HG03280 (cell line): ENCODE data around the gene DOK3.
A peak's percentile ranks its signal among the peaks of the same experiment; 100 is the strongest.

Experiments
- ATAC-seq: cut with Tn5 transposase; IDR thresholded peaks from one replicate; pipeline ENCODE4 v1.9.1; 2021; ENCODE audit warnings: mild to moderate bottlenecking, moderate library complexity; ENCODE audit not compliant: unreplicated experiment

DOK3 gene

GRCh38 chr5:177484902-177485549 lies 24.6 kb downstream of the DOK3 start:
- no peak for ATAC-seq

GRCh38 chr5:177483994-177484901 lies 25.4 kb downstream of the DOK3 start:
- no peak for ATAC-seq

GRCh38 chr5:177483042-177483441 lies 26.6 kb downstream of the DOK3 start:
- no peak for ATAC-seq

DNA sequence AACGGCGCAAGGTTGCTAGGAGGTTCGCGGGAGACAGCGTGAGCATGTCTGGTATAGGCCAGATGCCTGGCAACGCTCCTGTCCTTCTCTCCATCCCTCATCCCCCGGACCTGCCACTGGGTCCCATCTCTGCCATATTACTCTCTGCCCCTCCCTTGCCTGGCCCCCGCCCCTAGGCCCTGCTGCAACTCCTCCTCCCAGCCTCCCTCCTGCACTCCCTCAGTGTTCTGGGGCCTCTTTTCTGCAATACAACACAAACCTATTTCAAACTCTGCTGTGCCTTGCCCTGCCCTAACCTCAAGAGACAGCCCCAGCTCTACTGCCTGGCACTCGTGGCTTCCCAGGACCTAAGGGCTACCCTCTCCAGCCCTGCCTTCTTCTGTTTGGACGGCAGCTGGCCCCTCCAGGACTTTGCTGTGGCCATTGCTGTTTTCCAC lies 27.2 kb downstream of the DOK3 start:
- no peak for ATAC-seq

DNA sequence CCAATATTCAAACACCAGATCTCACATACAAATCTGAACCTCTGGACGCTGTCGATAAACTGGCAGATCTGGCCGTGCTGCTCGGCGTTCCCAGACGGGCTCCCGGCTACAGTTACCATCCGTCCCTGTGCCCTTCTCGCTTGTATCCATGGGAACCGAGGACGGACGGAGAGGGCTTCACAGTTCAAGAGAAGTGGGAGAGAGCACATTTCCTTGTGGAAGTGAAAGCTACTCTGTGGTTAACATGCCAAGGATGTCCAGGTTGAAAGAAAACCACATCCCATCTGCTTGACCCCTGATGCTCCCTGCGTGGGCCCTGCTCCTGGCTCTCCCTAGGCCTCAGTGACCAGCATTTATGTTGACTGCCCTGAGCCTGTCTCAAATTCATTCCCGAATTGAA lies 29.9 kb downstream of the DOK3 start:
- no peak for ATAC-seq

DNA sequence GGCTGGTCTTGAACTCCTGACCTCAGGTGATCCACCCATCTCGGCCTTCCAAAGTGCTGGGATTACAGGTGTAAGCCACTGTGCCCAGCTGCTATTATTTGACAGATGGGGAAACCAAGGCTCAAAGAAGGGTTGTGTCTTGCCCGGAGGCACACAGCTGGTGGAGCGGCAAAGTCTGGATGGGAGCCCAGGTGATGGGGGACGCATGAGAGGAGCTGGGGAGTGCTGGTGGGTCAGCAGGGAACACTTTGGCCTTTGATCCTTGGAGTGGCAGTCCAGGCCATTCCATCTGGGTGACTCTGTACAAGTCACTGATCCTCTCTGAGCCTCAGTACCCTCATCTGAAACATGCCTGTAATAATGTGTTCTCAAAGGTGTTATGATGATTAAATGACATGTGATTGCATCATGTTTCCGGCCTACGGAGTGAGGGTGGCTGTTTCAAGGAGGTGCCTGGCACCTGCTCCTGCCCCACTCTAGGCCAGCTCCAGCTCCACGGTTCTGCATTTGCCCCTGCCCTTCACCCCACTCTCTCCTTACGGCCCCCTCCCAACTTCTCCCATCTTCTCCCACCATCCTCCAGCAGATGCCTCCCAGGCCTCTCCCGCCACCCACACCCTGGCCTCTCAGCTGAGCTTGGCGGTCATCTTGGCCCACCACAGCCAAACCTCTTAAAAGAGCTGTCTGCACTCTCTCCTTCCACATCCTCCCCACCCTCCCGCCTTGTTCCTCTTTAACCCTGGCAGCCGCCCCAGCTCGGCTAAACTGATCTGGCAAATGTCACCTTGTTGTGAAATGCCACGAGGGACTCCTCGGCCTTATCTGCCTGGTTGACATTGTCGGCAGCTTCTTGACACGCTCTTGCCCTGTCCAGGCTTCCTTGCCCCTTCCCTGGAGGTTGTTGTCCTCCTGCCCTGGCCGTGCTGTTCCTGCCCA lies 30.6 kb downstream of the DOK3 start:
- ATAC-seq, result no peak

DNA sequence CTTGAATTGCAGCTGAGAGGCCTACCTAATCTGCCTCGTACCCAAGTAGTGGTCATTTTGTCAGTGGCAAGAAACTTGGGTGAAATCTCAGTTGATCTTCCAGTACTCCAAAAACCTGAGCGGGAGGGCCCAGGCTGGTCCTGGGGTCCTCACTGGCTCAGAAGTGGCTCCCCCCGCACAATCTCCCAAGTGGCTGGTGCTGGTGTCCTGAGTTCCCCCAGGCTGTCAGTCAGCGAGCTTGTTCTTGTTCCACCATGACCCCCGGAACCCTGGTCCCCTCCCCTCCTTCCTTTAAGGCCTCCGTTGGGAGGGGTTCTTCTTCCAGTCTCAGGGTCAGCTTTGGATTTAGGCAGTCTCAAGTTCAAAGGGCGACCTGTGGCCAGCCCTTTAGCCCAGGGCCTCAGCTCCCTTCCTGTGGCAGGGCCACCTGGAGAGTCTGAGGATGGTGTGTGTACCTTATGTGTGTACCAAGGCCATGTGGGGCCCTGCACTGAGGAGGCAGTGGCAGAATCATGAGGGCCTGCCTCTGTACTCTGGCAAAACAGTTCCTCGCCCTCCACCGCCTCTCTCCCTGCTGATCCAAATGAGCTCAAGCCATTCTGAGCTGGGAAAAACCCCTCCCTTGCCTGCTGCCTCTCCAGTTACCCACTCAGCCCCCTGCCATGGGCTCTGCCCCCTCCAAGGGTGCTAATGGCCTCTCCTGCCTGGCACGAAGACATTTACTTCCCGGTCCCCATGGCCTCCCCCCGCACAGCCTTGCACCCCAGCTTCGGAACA lies 31.7 kb downstream of the DOK3 start:
- no peak for ATAC-seq

GRCh38 chr5:177476531-177477233 lies 32.9 kb downstream of the DOK3 start:
- no peak for ATAC-seq

DNA sequence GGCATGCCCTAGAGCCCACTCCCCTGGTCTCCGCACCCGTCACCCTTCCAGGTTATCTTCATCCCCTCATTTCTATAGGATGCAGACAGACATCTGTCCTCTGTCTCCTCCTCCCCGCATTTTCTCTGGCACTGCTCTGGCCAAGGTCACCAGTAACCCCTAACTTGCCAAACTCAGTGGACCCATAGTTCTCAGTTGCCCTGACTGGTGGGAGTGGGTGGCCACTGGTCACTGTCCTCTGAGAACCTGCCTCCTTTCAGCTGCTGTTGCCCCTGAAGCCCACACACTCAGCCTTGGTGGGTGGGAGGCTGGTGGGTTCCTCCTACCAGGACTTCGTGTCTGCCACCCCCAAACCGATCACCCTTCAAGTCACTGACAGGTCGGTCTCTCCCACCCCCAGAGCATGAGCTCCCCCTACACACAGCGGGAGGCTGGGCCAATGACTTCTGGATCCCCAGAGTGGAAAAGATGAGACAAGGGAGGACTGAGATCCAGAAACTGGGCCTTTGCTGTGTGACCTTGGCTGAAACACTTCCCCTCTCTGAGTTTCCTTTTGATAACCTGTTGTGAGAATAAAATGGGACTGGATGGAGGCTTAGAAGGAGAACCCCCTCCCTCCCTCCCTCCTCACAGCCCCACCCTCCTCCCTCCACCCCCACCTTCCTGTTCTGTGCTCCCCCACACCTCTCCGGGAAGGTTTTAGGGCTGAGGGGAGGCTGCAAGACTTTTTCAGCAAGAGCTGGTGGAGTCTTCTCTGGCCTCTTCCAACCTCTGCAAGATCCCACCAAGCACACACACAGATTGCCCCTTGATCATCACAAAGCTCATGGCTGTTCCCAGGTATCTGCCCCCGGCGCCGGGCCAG lies 33.8 kb downstream of the DOK3 start:
- no peak for ATAC-seq

DNA sequence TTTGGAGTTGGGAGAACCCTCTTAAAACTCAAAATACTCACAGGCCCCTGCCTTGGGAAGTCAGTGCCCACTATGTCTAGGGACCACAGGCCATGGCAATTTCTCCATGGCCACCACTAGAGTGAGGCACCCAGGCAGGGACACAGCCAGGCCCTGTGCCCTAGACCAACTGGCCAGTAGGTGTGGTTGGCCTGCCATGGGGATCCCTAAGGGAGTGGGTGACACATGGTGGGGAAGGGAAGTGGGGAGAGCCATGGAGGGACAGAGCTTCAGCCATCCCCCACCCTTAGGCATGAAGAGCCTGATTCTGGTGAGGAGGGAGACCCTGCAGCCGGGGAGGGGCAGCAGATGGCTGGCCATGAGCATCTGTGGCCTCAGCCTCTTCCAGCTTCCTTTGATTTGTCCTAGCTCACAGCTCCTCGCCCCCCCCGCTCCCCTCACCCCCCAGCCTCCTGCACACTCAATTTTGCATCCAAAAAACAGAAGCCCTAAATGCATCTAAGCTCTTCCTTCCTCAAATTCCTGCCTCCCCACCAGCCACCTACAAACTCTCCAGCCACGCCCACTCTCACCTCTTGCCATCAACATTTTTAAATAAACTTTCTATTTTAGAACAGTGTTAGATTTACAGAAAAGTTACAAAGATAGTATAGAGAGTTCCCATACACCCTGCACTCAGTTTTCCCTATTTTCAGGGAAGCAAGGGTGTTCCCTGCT lies 34.6 kb downstream of the DOK3 start:
- ATAC-seq, result no peak

DNA sequence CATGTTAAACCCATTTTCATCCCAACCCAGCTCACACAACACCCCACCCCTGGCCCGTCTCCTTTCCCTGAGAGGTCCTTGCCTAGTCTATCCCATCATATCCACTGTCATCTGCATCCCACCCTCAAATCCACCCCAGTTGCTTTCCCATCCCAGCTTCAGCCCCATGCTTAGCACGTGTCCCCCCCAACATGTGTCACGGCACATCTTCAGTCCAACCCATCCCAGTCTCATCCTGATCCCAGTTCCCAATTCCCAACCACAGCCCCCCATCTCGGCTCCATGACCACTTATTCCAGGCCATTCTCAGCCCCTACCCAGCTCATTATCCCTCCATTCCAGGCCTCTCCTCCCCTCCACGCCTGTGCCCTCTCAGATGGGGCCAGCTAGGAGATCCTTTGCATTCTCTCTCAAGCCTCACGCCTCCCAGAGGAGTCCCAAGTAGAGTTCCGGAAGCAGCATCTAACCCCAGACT lies 35.6 kb downstream of the DOK3 start:
- no peak for ATAC-seq

DNA sequence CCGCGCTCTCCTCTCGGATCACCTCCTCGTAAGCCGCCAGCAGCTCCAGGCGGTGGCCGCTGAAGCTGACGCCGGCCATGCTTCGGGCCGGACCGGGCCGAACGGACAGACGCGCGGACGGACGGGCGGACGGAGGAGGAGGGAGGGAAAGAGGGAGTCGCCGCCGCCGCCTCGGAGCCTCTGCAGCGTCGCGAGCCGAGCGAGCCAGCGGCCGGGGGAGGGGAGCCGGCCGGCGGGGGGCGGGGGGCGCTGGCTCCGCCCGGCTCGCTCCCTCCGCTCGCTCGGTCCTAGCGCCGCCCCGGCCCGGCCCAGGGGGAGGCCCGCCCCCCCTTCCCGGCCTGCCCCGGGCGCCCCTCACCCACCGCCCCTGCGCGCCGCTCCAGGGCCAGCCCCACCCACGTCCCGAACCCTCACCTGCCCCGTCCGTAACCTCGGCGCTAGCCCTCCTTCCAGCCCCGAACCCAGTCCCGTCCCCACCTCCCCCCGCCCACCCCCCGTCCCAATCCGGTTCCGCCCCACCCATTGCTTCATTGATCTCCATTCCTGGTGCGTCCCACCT lies 36.1 kb downstream of the DOK3 start, which contains the start of gene DBN1:
Gene DBN1, minus strand, starts transcription at position 192 of the 559 bp plus-strand sequence. Its CDS starts 113 bp downstream, at position 79.
- no peak for ATAC-seq

DNA sequence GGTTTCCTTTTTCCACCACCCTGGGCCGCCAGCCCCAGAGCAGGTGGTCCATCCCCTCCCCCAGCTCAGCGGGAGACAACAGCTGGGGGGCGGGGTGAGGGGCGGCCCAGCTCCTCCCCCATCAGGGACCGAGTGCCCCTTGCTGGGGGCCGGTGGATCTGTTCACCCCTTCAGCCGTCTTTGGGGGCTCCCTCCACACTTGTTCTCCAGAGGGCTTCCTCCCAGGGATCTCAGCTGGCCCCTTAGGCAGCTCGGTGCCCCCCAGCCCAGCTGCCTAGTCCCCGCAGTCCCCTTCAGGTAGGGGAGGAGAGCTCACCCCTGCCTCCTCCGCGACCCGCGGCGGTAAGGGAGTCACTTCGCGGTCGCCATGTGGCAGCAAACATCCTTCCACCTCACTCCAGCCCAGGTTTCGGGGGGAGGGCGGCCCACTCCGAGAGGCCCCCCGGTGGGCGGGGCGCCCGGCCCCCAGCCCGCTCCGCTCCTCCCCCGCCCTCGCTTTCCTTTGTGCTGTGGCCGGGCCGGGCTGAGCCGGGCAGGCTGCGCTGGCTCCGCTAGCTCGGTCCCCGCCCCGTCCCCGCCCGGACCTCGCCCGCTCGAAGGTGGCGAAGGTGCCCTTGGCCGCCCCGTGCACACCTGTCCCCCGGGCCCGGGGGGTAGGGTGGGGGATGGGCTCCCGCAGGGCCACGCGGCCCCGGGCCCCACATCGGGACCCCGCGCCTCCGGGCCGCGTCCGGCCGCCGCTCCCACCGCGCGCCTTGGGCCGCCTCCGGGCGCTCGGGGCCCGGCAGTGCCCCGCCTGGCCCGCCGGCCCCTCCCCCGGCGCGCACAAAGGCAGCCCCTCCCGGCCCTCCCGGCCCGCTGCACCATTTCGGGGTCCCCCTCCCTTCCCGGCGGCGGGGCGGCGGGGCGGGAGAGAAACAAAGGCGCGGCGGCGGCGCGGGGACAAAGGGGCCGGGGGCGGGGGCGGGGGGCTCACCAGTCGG lies 36.9 kb downstream of the DOK3 start:
- ATAC-seq, result peak; percentile 39

GRCh38 chr5:177471610-177472356 lies 37.8 kb downstream of the DOK3 start:
- no peak for ATAC-seq

GRCh38 chr5:177470759-177471536 lies 38.7 kb downstream of the DOK3 start:
- ATAC-seq, result no peak
